GM23248 (cell line): Measurements from ENCODE around the gene ZDHHC11.
"Not testable (repeated sequence)": the region's sequence is repeated elsewhere in the genome, so short reads cannot be mapped to it uniquely, and the experiment has no call there.

ENCODE experiments used
- EZH2 ChIP-seq: fragments of 200-600 bp; sonication (generic); IDR thresholded peaks from 2 replicates; pipeline ENCODE4 v1.6.1; 2018; ENCODE audit warnings: antibody characterized with exemption, mild to moderate bottlenecking; ENCODE audit not compliant: insufficient read depth, poor library complexity, severe bottlenecking
- EZH2phosphoT487 ChIP-seq: fragments of 200-600 bp; sonication (generic); IDR thresholded peaks from 2 replicates; pipeline ENCODE4 v1.6.1; 2018; ENCODE audit warnings: antibody characterized with exemption, moderate library complexity, mild to moderate bottlenecking, low read depth; ENCODE audit not compliant: insufficient read depth

DNA sequence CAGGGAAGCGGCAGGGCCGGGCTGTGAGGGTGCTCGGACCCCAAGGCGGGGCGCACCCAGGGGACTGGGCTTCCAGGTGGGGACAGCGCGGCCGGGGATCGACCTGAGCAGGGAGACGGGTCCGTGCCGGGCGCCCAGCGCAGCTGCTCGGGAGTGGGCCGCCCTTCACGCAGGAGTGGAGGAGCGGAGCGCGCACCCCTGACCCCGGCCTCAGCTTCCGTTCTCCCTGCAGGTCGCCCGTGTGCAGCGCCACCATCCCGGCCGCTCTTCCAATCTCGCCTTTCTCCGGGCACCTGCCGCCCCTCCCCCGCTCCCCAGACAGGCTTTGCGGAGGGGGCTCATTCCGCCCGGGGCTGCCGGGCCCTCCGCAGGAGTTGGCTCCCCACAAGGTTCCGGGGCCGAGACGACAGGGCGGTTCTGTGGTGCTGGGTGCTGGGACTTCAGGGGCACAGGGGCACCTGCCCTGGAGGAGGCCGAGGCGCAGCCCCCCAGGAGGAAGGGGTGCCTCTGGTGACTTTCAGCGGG is 65.5 kb downstream of the ZDHHC11 start:
- TF ChIP-seq EZH2, EZH2phosphoT487: not testable (repeated sequence)
